HPDE6-E6E7 (cell line): Measurements from ENCODE around the gene HYLS1.

ENCODE experiments used
- DNase-seq: peaks from one replicate; pipeline ENCODE4 v3.0.0; 2011; ENCODE audit warnings: missing footprints; ENCODE audit errors: extremely low spot score

HYLS1 gene

DNA sequence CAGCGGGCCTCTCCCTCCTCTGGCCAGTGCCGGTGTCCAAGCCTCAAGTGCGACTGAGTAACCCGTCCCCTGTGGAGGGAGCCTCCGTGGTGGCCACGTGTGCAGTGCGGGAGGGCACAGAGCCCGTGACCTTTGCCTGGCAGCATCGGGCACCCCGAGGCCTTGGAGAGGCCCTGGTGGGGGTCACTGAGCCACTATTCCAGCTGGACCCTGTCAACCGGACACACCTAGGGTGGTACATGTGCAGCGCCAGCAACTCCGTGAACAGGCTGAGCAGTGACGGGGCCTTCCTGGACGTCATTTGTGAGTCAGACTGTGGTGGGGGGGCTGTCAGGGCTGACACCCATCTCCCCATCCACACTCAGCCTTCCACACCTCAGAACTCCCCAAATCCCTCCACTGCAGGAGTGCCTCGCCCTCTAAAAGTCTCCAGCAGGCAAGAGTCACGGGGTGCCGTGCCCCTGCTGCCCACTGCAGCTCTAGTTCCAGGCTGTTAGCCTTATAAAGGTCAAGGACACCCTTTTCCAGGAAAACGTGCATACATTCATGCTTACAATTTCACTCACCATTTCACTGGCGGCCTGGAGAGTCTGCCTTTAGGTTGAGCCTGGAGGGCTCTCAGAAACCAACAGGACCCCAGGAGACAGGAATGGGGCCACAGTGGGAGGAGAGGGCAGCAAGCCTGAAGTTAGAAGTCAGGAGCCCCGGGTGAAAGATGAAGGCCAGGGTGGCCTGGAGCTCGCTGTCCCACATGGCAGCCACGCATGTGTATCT lies 61.0 kb downstream of the HYLS1 start:
- DNase-seq, result no peak

DNA sequence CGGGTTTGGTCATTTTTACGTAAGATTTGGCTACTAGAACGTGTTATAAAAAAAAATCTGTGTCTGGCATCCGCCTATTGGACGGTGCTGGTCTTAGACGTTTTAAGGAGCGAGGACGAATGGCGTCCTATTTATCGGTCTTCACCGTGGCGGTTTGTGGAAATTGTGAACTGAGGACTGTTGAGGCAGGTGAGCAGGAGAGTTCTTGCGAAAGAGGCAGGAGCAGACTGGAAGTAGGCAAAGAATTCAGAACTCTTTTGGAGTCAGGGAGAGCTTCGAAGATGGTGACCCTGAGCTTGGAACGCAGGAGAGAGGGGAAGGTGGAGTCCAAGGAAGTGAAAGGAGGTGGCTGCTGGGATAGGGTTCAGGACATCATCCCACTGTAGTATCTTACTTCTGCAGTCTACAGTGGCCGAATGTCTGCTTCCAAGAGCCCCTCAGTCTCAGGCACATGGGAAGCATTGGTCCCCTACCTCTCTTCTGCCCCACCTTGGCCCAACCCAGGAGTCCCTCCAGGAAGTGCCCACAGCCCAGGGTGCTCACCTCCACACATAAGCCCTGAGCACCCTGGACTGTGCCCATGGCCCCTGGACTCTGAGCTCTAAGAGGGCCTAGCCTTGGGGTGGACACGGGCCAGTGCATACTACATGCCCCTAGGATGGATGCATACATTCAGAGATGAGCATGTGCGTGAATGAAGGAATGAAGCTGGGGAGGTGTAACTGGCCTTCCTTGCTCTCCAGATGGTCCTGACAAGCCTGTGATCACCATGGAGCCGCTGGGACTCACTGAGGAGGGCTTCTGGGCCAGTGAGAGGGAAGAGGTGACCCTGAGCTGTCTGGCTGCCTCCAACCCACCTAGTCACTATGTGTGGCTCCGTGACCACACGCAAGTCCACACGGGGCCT lies 62.1 kb downstream of the HYLS1 start:
- no peak for DNase-seq

DNA sequence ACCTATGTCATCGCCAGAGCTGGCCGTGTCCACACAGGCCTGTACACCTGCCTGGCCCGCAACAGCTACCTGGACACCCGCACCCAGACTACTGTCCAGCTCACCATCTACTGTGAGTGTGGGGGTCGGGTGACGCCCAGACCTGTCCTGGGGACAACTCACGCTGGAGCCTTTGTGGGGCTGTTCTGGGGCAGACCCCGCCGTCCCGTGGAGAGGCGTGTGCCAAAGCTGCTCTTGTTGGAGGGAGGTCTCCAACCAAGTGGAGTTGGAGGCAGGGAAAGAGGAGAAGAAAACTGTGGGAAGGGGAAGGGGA lies 62.7 kb downstream of the HYLS1 start:
- DNase-seq, result no peak
